H9 (cell line): Measurements from ENCODE around the gene TEX47. TPM values are rescaled to one million over a fixed set of nuclear protein-coding genes. Genes with fewer than 3 reads are reported as not detected.
A peak's percentile ranks its signal among the peaks of the same experiment; 100 is the strongest.

ENCODE experiments used
- DNase-seq: peaks from one replicate; pipeline ENCODE4 v3.0.0-alpha.2; 2017
- H2AFZ ChIP-seq: one replicate; pipeline ENCODE4 v1.6.1; 2013; ENCODE audit warnings: mild to moderate bottlenecking, low read length, control low read depth, moderate library complexity
- H2AK5ac ChIP-seq: 2 replicates; pipeline ENCODE4 v1.6.1; 2013; ENCODE audit warnings: low read length, control low read depth, mixed read lengths; ENCODE audit not compliant: insufficient read length
- H2BK120ac ChIP-seq: one replicate; pipeline ENCODE4 v1.6.1; 2013; ENCODE audit warnings: low read depth, mild to moderate bottlenecking, low read length, control low read depth, inconsistent platforms; ENCODE audit not compliant: poor library complexity, severe bottlenecking
- H2BK12ac ChIP-seq: 2 replicates; pipeline ENCODE4 v1.6.1; 2013; ENCODE audit warnings: low read length, control low read depth, mixed read lengths, low read depth; ENCODE audit not compliant: insufficient read length
- H2BK15ac ChIP-seq: 2 replicates; pipeline ENCODE4 v1.6.1; 2013; ENCODE audit warnings: low read depth, low read length, control low read depth
- H2BK20ac ChIP-seq: one replicate; pipeline ENCODE4 v1.6.1; 2013; ENCODE audit warnings: low read depth, mild to moderate bottlenecking, low read length, control low read depth, inconsistent platforms; ENCODE audit not compliant: poor library complexity, severe bottlenecking
- H2BK5ac ChIP-seq: 2 replicates; pipeline ENCODE4 v1.6.1; 2013; ENCODE audit warnings: low read length, control low read depth, mixed read lengths; ENCODE audit not compliant: insufficient read length
- H3K14ac ChIP-seq: 2 replicates; pipeline ENCODE4 v1.6.1; 2013; ENCODE audit warnings: low read length, control low read depth; ENCODE audit not compliant: insufficient read depth
- H3K18ac ChIP-seq: 2 replicates; pipeline ENCODE4 v1.6.1; 2013; ENCODE audit warnings: low read depth, mild to moderate bottlenecking, mixed read lengths, low read length, control low read depth; ENCODE audit not compliant: insufficient read length
- H3K23ac ChIP-seq: 2 replicates; pipeline ENCODE4 v1.6.1; 2013; ENCODE audit warnings: low read length, control low read depth, mixed read lengths, low read depth; ENCODE audit not compliant: insufficient read length
- H3K23me2 ChIP-seq: 2 replicates; pipeline ENCODE4 v1.6.1; 2013; ENCODE audit warnings: low read depth, mild to moderate bottlenecking, mixed read lengths, low read length, control low read depth; ENCODE audit not compliant: insufficient read length, poor library complexity, severe bottlenecking
- H3K27ac ChIP-seq: 2 replicates; pipeline ENCODE4 v1.5.1; 2013; ENCODE audit warnings: low read length, control low read depth, mixed read lengths, low read depth; ENCODE audit not compliant: insufficient read length
- H3K27me3 ChIP-seq: 2 replicates; pipeline ENCODE4 v1.6.1; 2013; ENCODE audit warnings: low read length, control low read depth, inconsistent platforms; ENCODE audit not compliant: insufficient read depth
- H3K4ac ChIP-seq: 2 replicates; pipeline ENCODE4 v1.6.1; 2013; ENCODE audit warnings: low read depth, mild to moderate bottlenecking, control low read depth, inconsistent platforms, low read length, moderate library complexity
- H3K4me1 ChIP-seq: 2 replicates; pipeline ENCODE4 v1.6.1; 2013; ENCODE audit warnings: low read length, control low read depth, inconsistent platforms; ENCODE audit not compliant: insufficient read depth
- H3K4me2 ChIP-seq: 2 replicates; pipeline ENCODE4 v1.6.1; 2013; ENCODE audit warnings: low read length, control low read depth, mixed read lengths; ENCODE audit not compliant: insufficient read length, insufficient read depth
- H3K56ac ChIP-seq: 2 replicates; pipeline ENCODE4 v1.6.1; 2013; ENCODE audit warnings: low read depth, mild to moderate bottlenecking, mixed read lengths, low read length, control low read depth; ENCODE audit not compliant: insufficient read length
- H3K79me1 ChIP-seq: 2 replicates; pipeline ENCODE4 v1.6.1; 2013; ENCODE audit warnings: low read depth, mild to moderate bottlenecking, moderate library complexity, low read length, control low read depth, inconsistent platforms; ENCODE audit not compliant: insufficient read depth, poor library complexity, severe bottlenecking
- H3K79me2 ChIP-seq: 2 replicates; pipeline ENCODE4 v1.6.1; 2013; ENCODE audit warnings: low read length, control low read depth, inconsistent platforms; ENCODE audit not compliant: insufficient read depth
- H3K9ac ChIP-seq: 2 replicates; pipeline ENCODE4 v1.6.1; 2013; ENCODE audit warnings: low read length, control low read depth, mixed read lengths; ENCODE audit not compliant: insufficient read length; ENCODE audit errors: extremely low read depth
- H3K9me3 ChIP-seq: one replicate; pipeline ENCODE4 v1.6.1; 2013; ENCODE audit warnings: low read depth, low read length, inconsistent platforms; ENCODE audit not compliant: control insufficient read depth
- H3T11ph ChIP-seq: one replicate; pipeline ENCODE4 v1.6.1; 2013; ENCODE audit warnings: mild to moderate bottlenecking, low read length, control low read depth, inconsistent platforms
- H4K20me1 ChIP-seq: one replicate; pipeline ENCODE4 v1.6.1; 2013; ENCODE audit not compliant: control insufficient read depth, insufficient read length, insufficient read depth
- H4K5ac ChIP-seq: 2 replicates; pipeline ENCODE4 v1.6.1; 2013; ENCODE audit warnings: low read depth, mild to moderate bottlenecking, mixed read lengths, low read length, control low read depth; ENCODE audit not compliant: insufficient read length
- H4K8ac ChIP-seq: replicated peaks from 2 replicates; pipeline ENCODE4 v1.6.1; 2013; ENCODE audit warnings: low read length, control low read depth, mixed read lengths, low read depth; ENCODE audit not compliant: insufficient read length
- H4K91ac ChIP-seq: 2 replicates; pipeline ENCODE4 v1.6.1; 2013; ENCODE audit warnings: low read depth, mild to moderate bottlenecking, moderate library complexity, mixed read lengths, low read length, control low read depth; ENCODE audit not compliant: insufficient read length
- H3K27ac Mint-ChIP-seq, 3 experiments: 2 replicates in 2 of 3; 3 replicates in 1 of 3; pipeline ENCODE4 v1.8.0; 2020 to 2021; ENCODE audit warnings: mixed read lengths in 3 of 3, mild to moderate bottlenecking in 1 of 3, moderate library complexity in 1 of 3
- H3K27me3 Mint-ChIP-seq: 2 replicates; pipeline ENCODE4 v1.8.0; 2021; ENCODE audit warnings: low read depth, mild to moderate bottlenecking, moderate library complexity, mixed read lengths
- H3K36me3 Mint-ChIP-seq, 3 experiments: 2 replicates in 2 of 3; 3 replicates in 1 of 3; pipeline ENCODE4 v1.8.0; 2020 to 2021; ENCODE audit warnings: low read depth in 3 of 3, mixed read lengths in 3 of 3; ENCODE audit not compliant: insufficient read depth in 1 of 3
- H3K4me1 Mint-ChIP-seq, 2 experiments: 2 replicates each; pipeline ENCODE4 v1.8.0; 2020; ENCODE audit warnings: mixed read lengths in 2 of 2
- H3K4me3 Mint-ChIP-seq, 2 experiments: 2 replicates in 1 of 2; 3 replicates in 1 of 2; pipeline ENCODE4 v1.8.0; 2020 to 2021; ENCODE audit warnings: mild to moderate bottlenecking in 2 of 2, mixed read lengths in 2 of 2, moderate library complexity in 1 of 2
- H3K9me3 Mint-ChIP-seq, 2 experiments: 2 replicates in 1 of 2; 3 replicates in 1 of 2; pipeline ENCODE4 v1.8.0; 2020; ENCODE audit warnings: mild to moderate bottlenecking in 2 of 2, mixed read lengths in 2 of 2, moderate library complexity in 1 of 2
- CTCF ChIP-seq: fragments of 200-600 bp; sonication (generic); conservative IDR thresholded peaks from 3 replicates; pipeline ENCODE4 v1.8.0; 2021; ENCODE audit warnings: antibody characterized with exemption, mild to moderate bottlenecking
- WGBS: extraction: QIAGEN DNeasy Blood & Tissue Kit; methylation state at CpG from one replicate; pipeline ENCODE4 v1.1.7; 2013; ENCODE audit warnings: missing lambda C conversion rate, low lambda C conversion rate, mixed read lengths; ENCODE audit not compliant: insufficient read length; ENCODE audit errors: extremely low coverage; 5-methylcytosine and 5-hydroxymethylcytosine counted together
- total RNA-seq: library from RNA; stranded (reverse); gene quantifications from 2 replicates; pipeline ENCODE4 v1.2.1, GENCODE V29; 2021

Gene TEX47
- total RNA-seq, 1 experiment from 2014 or later = not detected

GRCh38 chr7:88759230-88760135, 36.1 kb downstream of the TEX47 start, which contains the start of gene ZNF804B:
TSS of gene ZNF804B (plus strand) at chr7:88759700. CDS start at chr7:88759977, 277 bp downstream.
- no peak within 1 kb of the TSS for H4K91ac ChIP-seq
- no peaks in the 10 kb centered on the region for H3K9me3 ChIP-seq
- no peak within 1 kb of the TSS for H2BK15ac ChIP-seq
- no peak within 1 kb of the TSS for H2BK20ac ChIP-seq
- WGBS = no CpG with 5 or more reads among the region's 74 CpGs
- H3K4me1 Mint-ChIP-seq = peaks cover 8 to 10% of the 10 kb centered on the region in 2 experiments
- no peak within 1 kb of the TSS for H3K14ac ChIP-seq
- no peak within 1 kb of the TSS for H2BK120ac ChIP-seq
- peaks cover 64% of the 10 kb centered on the region for H3K27me3 Mint-ChIP-seq
- no peaks in the 10 kb centered on the region for H3K36me3 Mint-ChIP-seq
- no peaks in the 10 kb centered on the region for H3K4me1 ChIP-seq
- no peak within 1 kb of the TSS for H2BK5ac ChIP-seq
- no peak within 1 kb of the TSS for H3K23ac ChIP-seq
- no peak within 1 kb of the TSS for H3K4ac ChIP-seq
- TF ChIP-seq CTCF = peak; percentile 29; the same call in 1 of the 3 replicates
- H3K9me3 Mint-ChIP-seq = no peaks in the 10 kb centered on the region
- H3K4me3 Mint-ChIP-seq = peak within 1 kb of the TSS; percentile 62 to 84
- H3K9ac ChIP-seq = no peak within 1 kb of the TSS
- peaks cover 9% of the 10 kb centered on the region for H3K23me2 ChIP-seq
- H3K56ac ChIP-seq = no peak within 1 kb of the TSS
- no peaks in the 10 kb centered on the region for H4K20me1 ChIP-seq
- H3K27me3 ChIP-seq = peaks cover 6% of the 10 kb centered on the region; the same call in 1 of the 2 replicates
- H3K27ac Mint-ChIP-seq = no peak within 1 kb of the TSS
- H2BK12ac ChIP-seq = no peak within 1 kb of the TSS
- no peaks in the 10 kb centered on the region for H3K79me2 ChIP-seq
- peak; percentile 78 for DNase-seq
- no peak within 1 kb of the TSS for H3K18ac ChIP-seq
- no peak within 1 kb of the TSS for H3T11ph ChIP-seq
- no peak within 1 kb of the TSS for H2AK5ac ChIP-seq
- H4K8ac ChIP-seq = no peak within 1 kb of the TSS
- no peaks in the 10 kb centered on the region for H3K79me1 ChIP-seq
- H3K4me2 ChIP-seq = peak within 1 kb of the TSS; percentile 86
- no peak within 1 kb of the TSS for H3K27ac ChIP-seq
- H2AFZ ChIP-seq = no peak within 1 kb of the TSS
- no peak within 1 kb of the TSS for H4K5ac ChIP-seq
